Natural killer cell (primary cell): ENCODE results near the gene THRB. TPM values are rescaled to one million over a fixed set of nuclear protein-coding genes. Genes with fewer than 3 reads are reported as not detected.

Source experiments
- ATAC-seq, 3 donors: fragments of 150-1000 bp in 2 of 3; fragments of 200-7000 bp in 1 of 3; cut with Tn5 transposase; 1 replicate in 1 of 3; 2 replicates in 2 of 3; pipeline ENCODE4 v1.10.0; 2021; ENCODE audit warnings: mild to moderate bottlenecking in 2 of 3, moderate library complexity in 2 of 3
- DNase-seq, 2 donors: peaks; one replicate each; pipeline versions ENCODE4 v3.0.0 to v3.0.0-alpha.2; 2013 to 2021; ENCODE audit warnings: mixed read lengths in 1 of 2
- H3K27ac ChIP-seq: one replicate; pipeline ENCODE4 v1.5.1; 2013; ENCODE audit warnings: mild to moderate bottlenecking, low read length
- H3K27me3 ChIP-seq: one replicate; pipeline ENCODE4 v1.6.1; 2013; ENCODE audit warnings: low read length; ENCODE audit not compliant: control insufficient read depth, insufficient read depth
- H3K36me3 ChIP-seq: one replicate; pipeline ENCODE4 v1.6.1; 2013; ENCODE audit warnings: low read length; ENCODE audit not compliant: control insufficient read depth, insufficient read depth
- H3K4me1 ChIP-seq: one replicate; pipeline ENCODE4 v1.6.1; 2013; ENCODE audit warnings: low read length; ENCODE audit not compliant: control insufficient read depth, insufficient read depth
- H3K4me3 ChIP-seq: one replicate; pipeline ENCODE4 v1.5.1; 2013; ENCODE audit warnings: low read length
- H3K9me3 ChIP-seq: one replicate; pipeline ENCODE4 v1.6.1; 2013; ENCODE audit warnings: low read length; ENCODE audit not compliant: control insufficient read depth, insufficient read depth
- H3K27ac Mint-ChIP-seq, 2 donors: one replicate each; pipeline ENCODE4 v1.8.0; 2022; ENCODE audit warnings: mild to moderate bottlenecking in 2 of 2, mixed read lengths in 2 of 2, moderate library complexity in 1 of 2
- H3K27me3 Mint-ChIP-seq, 2 donors: one replicate each; pipeline ENCODE4 v1.8.0; 2022; ENCODE audit warnings: low read depth in 2 of 2, mixed read lengths in 2 of 2
- H3K36me3 Mint-ChIP-seq: one replicate; pipeline ENCODE4 v1.8.0; 2022; ENCODE audit warnings: mixed read lengths
- H3K4me1 Mint-ChIP-seq, 2 donors: one replicate each; pipeline ENCODE4 v1.8.0; 2022; ENCODE audit warnings: mixed read lengths in 2 of 2
- H3K4me3 Mint-ChIP-seq: one replicate; pipeline ENCODE4 v1.8.0; 2022; ENCODE audit warnings: mild to moderate bottlenecking, moderate library complexity, mixed read lengths
- H3K9me3 Mint-ChIP-seq, 2 donors: one replicate each; pipeline ENCODE4 v1.8.0; 2022; ENCODE audit warnings: mixed read lengths in 2 of 2
- WGBS: methylation state at CpG from one replicate; pipeline ENCODE4 v1.1.7; 2013; ENCODE audit warnings: missing lambda C conversion rate; ENCODE audit not compliant: insufficient coverage; 5-methylcytosine and 5-hydroxymethylcytosine counted together
- intact Hi-C: fragments of 100-400 bp; cut with micrococcal nuclease; formaldehyde crosslinking; loops from one replicate; pipeline ENCODE4 v1.14.2; 2022
- total RNA-seq, 4 donors: library from RNA; stranded (reverse); fragments of 120-200 nt in 1 of 4; gene quantifications; one replicate each; pipeline versions ENCODE4 v1.2.3 to v1.2.4, GENCODE V29; 2013 to 2022
- TF ChIP-seq, protein P1 (sequence below): fragments of 200-600 bp; IDR thresholded peaks from one replicate; pipeline ENCODE4 v1.8.0; 2022; ENCODE audit warnings: antibody characterized with exemption

THRB gene
- total RNA-seq, 3 donors from 2014 or later (not counting 1 experiment from before 2014, with no cell fraction given) = 0.05 TPM; not detected in 2

DNA sequence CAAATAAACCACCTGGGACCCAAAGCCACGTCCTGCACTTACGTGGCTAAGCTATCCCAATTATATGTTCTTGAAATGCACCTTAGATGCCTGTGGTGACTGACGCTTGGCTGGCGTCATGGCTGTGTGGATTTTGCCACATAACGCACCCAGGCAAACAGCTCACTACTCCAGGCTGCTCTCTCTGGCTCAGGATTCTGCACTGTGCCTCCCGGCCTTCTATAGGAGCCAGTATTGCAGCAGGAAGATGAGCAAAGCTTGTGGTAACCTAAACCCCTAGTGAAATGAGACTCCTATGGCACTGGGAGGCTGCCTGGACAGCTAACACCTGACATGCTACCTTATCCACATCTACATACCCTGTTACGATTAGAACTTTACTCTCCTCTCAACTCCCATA lies 179.3 kb downstream of the THRB start:
- Histone ChIP-seq H3K4me1 (no peaks in the 10 kb centered on the region), H3K27me3 (no peaks in the 10 kb centered on the region), H3K27ac (no peak overlapping the region), H3K9me3 (no peaks in the 10 kb centered on the region), H3K36me3 (no peaks in the 10 kb centered on the region), H3K4me3 (no peak overlapping the region)
- no peaks in the 10 kb centered on the region for H3K27me3 Mint-ChIP-seq
- H3K36me3 Mint-ChIP-seq = no peaks in the 10 kb centered on the region
- H3K27ac Mint-ChIP-seq = no peak overlapping the region
- 88% methylated on average over 7 of the region's 7 CpGs for WGBS
- peaks cover 0 to 9% of the 10 kb centered on the region in 2 donors for H3K9me3 Mint-ChIP-seq
- no peak for ATAC-seq
- TF ChIP-seq, protein P1, sequence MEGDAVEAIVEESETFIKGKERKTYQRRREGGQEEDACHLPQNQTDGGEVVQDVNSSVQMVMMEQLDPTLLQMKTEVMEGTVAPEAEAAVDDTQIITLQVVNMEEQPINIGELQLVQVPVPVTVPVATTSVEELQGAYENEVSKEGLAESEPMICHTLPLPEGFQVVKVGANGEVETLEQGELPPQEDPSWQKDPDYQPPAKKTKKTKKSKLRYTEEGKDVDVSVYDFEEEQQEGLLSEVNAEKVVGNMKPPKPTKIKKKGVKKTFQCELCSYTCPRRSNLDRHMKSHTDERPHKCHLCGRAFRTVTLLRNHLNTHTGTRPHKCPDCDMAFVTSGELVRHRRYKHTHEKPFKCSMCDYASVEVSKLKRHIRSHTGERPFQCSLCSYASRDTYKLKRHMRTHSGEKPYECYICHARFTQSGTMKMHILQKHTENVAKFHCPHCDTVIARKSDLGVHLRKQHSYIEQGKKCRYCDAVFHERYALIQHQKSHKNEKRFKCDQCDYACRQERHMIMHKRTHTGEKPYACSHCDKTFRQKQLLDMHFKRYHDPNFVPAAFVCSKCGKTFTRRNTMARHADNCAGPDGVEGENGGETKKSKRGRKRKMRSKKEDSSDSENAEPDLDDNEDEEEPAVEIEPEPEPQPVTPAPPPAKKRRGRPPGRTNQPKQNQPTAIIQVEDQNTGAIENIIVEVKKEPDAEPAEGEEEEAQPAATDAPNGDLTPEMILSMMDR = no peak
- DNase-seq = no peak
- intact Hi-C loops = no loop called here
- no peak overlapping the region for H3K4me3 Mint-ChIP-seq
- H3K4me1 Mint-ChIP-seq = no peaks in the 10 kb centered on the region

DNA sequence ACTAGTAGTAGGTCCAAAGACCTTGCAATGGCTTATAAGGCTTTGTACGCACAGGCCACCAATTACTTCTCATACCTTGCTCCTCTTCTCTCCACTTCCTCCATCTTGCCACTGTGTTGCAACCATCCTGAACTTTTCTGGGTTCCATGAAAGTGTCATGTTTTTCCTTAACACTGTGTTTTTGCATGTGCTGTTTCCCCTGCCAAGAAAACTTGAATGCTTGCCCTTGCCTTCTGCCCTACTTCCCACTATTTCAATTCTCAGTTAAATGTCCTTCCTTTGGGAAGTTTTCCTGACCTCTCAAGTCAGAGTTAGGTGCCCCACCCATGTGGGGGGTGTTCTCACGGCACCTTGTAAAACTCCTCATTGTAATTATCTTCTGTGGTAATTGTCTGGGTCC lies 182.8 kb downstream of the THRB start:
- Mint-ChIP-seq H3K27ac (no peak overlapping the region), H3K4me3 (no peak overlapping the region), H3K9me3 (peaks cover 0 to 9% of the 10 kb centered on the region in 2 donors), H3K27me3 (no peaks in the 10 kb centered on the region), H3K4me1 (no peaks in the 10 kb centered on the region), H3K36me3 (no peaks in the 10 kb centered on the region)
- DNase-seq = no peak
- no peaks in the 10 kb centered on the region for H3K9me3 ChIP-seq
- no peak overlapping the region for H3K4me3 ChIP-seq
- no peak for ATAC-seq
- H3K27me3 ChIP-seq = no peaks in the 10 kb centered on the region
- 95% methylated on average over 2 of the region's 2 CpGs for WGBS
- H3K27ac ChIP-seq = no peak overlapping the region
- intact Hi-C loops = no loop called here
- no peaks in the 10 kb centered on the region for H3K4me1 ChIP-seq
- H3K36me3 ChIP-seq = no peaks in the 10 kb centered on the region
- TF ChIP-seq, protein P1 = no peak

DNA sequence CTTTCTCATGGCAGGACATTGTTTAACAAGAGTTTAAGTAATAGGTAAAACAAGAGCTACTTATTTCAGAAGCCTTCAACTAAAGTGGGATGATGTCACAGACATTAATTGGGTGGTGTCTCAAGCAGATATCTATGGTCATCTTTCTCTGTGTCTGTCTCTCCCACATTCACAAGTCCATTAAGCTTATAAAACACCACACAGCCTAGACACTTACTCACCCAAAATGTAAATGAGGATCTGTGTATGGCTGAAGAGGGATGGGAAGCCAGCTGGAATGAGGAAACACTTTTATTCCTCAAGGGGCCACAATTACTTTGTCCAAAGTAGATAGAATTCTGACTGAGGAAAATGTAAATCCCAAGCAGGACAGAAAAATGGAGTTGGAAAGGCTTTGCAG lies 183.8 kb downstream of the THRB start:
- H3K4me1 Mint-ChIP-seq = no peaks in the 10 kb centered on the region
- no peaks in the 10 kb centered on the region for H3K27me3 ChIP-seq
- H3K4me3 ChIP-seq = no peak overlapping the region
- H3K9me3 ChIP-seq = no peaks in the 10 kb centered on the region
- no peaks in the 10 kb centered on the region for H3K36me3 ChIP-seq
- no peak overlapping the region for H3K27ac ChIP-seq
- TF ChIP-seq, protein P1 = no peak
- H3K27ac Mint-ChIP-seq = no peak overlapping the region
- H3K4me3 Mint-ChIP-seq = no peak overlapping the region
- ATAC-seq (no peak), DNase-seq (no peak)
- no peaks in the 10 kb centered on the region for H3K27me3 Mint-ChIP-seq
- intact Hi-C loops = no loop called here
- no peaks in the 10 kb centered on the region for H3K36me3 Mint-ChIP-seq
- H3K9me3 Mint-ChIP-seq = peaks cover 0 to 4% of the 10 kb centered on the region in 2 donors
- no peaks in the 10 kb centered on the region for H3K4me1 ChIP-seq

DNA sequence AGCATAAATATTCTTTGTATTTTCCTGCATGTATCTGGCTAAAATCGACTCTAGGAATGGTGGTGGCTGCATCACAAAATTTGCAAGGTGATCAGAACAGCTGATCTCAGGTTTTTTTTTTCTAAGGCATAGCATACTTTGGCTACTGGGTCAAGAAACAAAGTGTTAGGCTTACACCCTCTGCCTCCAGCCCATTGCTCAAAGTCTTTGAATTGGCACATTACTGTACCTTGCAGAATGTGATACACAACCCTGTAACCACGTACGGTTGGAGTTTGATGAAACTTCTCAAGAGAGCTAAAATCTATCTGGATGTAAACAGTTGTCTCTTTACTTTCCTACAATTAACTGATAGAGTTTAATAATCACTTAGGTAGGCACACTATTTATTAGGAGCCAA lies 188.1 kb downstream of the THRB start:
- Mint-ChIP-seq H3K9me3 (peaks cover 0 to 3% of the 10 kb centered on the region in 2 donors), H3K36me3 (no peaks in the 10 kb centered on the region), H3K4me3 (no peak overlapping the region), H3K4me1 (no peaks in the 10 kb centered on the region), H3K27ac (no peak overlapping the region), H3K27me3 (no peaks in the 10 kb centered on the region)
- TF ChIP-seq, protein P1 = no peak
- no peaks in the 10 kb centered on the region for H3K36me3 ChIP-seq
- H3K27me3 ChIP-seq = no peaks in the 10 kb centered on the region
- intact Hi-C loops = no loop called here
- ATAC-seq (no peak), DNase-seq (no peak)
- H3K4me3 ChIP-seq = no peak overlapping the region
- WGBS = 85% methylated on average over 3 of the region's 3 CpGs
- H3K9me3 ChIP-seq = no peaks in the 10 kb centered on the region
- no peaks in the 10 kb centered on the region for H3K4me1 ChIP-seq
- H3K27ac ChIP-seq = no peak overlapping the region
